ENCODE results near the gene TXNRD1. TPM values are rescaled to one million over a fixed set of nuclear protein-coding genes. Genes with fewer than 3 reads are reported as not detected.
"Not testable (repeated sequence)": the region's sequence is repeated elsewhere in the genome, so short reads cannot be mapped to it uniquely, and the experiment has no call there.

Gene TXNRD1
- total RNA-seq, 1 experiment from 2014 or later, result 552 TPM

- no peak for DNase-seq (ENCODE audit: low read depth, low spot score)
- in situ Hi-C loops (cut with HindIII; ENCODE audit: low pct_unique_long_range_greater_than_20kb, low sequenced_read_pairs), result no loop called here
Measured at GRCh38 chr12:104258476-104259067, 43.0 kb downstream of the TXNRD1 start.

DNA sequence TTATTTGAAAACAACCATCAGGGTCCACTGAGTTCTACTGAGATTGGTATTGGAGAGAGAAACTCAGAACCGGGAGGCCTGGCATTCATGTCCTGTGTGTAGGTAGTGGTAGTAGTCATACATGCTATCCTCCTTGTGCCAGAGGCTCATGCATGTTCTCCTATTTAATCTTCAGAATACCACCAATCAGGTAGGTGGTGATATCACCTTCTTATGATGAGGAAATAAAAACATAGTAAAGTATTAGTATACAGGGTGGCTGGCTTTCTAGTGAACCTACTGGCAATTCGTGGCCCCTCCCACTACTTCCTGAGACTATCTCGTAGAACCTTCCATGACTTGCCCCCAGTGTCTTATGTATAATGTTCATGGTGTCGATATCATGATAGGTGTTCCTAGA, 47.4 kb downstream of the TXNRD1 start:
- no peak for DNase-seq (ENCODE audit: low read depth, low spot score)
- in situ Hi-C loops (cut with HindIII; ENCODE audit: low pct_unique_long_range_greater_than_20kb, low sequenced_read_pairs), result no loop called here

DNA sequence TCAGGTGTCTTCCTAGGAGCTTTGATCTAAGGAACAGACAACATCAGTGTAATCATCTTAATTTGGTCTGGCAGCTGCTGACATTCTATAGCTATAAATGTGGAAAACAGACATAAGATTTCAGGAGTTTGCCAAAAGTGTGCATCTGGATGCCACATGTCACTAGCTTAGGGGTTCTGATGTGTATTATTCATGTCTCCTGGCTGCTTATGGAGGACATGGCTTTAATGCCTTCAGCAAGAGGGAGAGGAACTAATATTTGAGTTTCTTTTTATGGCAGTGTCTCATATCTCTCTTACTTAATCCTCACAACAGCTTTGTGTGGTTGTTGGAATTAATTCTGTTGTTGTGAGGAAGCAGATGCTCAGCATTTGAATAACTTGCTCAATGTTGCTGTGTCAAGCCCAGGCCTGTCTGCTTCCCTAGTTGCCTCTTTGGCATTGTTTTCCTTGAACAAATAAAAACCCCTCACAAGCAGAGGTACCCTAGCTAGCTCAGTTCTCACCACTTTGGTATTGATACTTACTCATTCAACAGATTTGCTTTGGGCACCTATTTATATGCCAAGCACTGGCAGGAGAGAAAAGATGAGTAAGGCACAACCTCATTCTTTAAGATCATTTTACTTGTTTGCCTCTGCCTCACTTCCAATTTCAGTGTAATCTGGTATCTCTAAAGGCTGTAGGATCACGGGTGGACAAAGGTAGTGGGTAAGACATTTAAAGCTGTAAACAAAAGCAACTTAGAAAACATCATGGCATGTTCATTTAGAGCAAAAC, 48.2 kb downstream of the TXNRD1 start:
- DNase-seq (ENCODE audit: low read depth, low spot score), result no peak
- in situ Hi-C loops (cut with HindIII; ENCODE audit: low pct_unique_long_range_greater_than_20kb, low sequenced_read_pairs), result no loop called here

- in situ Hi-C loops (cut with HindIII; ENCODE audit: low pct_unique_long_range_greater_than_20kb, low sequenced_read_pairs); DNase-seq (ENCODE audit: low read depth, low spot score): not testable (repeated sequence)
Measured at GRCh38 chr12:104265436-104265835, 49.9 kb downstream of the TXNRD1 start.

- peak; percentile 59 for DNase-seq (ENCODE audit: low read depth, low spot score)
- in situ Hi-C loops (cut with HindIII; ENCODE audit: low pct_unique_long_range_greater_than_20kb, low sequenced_read_pairs), result no loop called here
Measured at GRCh38 chr12:104272938-104273337, 57.4 kb downstream of the TXNRD1 start.

GRCh38 chr12:104273503-104273902, 57.9 kb downstream of the TXNRD1 start:
- DNase-seq (ENCODE audit: low read depth, low spot score), result no peak
- in situ Hi-C loops (cut with HindIII; ENCODE audit: low pct_unique_long_range_greater_than_20kb, low sequenced_read_pairs), result no loop called here

DNA sequence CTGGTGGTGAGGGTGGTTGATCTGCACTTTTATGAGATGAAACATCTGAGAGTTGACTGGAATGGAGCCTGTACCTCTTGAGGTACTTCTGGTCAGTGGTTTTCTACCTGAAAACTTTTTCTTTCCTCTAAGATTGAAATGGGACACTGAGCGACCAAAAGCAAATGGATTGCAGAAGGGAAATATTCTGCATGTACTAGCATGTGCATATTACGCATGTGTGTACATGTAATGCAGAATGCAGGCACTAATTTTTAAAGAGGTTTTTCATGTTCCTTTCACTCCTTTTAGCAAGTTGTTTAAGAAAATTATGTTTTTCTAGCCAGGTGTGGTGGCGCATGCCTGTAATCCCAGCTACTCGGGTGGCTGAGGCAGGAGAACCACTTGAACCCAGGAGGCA, 59.2 kb downstream of the TXNRD1 start:
- in situ Hi-C loops (cut with HindIII; ENCODE audit: low pct_unique_long_range_greater_than_20kb, low sequenced_read_pairs), result no loop called here
- DNase-seq (ENCODE audit: low read depth, low spot score), result no peak

- in situ Hi-C loops (cut with HindIII; ENCODE audit: low pct_unique_long_range_greater_than_20kb, low sequenced_read_pairs), result no loop called here
Measured at GRCh38 chr12:104275689-104276088, 60.1 kb downstream of the TXNRD1 start.

DNA sequence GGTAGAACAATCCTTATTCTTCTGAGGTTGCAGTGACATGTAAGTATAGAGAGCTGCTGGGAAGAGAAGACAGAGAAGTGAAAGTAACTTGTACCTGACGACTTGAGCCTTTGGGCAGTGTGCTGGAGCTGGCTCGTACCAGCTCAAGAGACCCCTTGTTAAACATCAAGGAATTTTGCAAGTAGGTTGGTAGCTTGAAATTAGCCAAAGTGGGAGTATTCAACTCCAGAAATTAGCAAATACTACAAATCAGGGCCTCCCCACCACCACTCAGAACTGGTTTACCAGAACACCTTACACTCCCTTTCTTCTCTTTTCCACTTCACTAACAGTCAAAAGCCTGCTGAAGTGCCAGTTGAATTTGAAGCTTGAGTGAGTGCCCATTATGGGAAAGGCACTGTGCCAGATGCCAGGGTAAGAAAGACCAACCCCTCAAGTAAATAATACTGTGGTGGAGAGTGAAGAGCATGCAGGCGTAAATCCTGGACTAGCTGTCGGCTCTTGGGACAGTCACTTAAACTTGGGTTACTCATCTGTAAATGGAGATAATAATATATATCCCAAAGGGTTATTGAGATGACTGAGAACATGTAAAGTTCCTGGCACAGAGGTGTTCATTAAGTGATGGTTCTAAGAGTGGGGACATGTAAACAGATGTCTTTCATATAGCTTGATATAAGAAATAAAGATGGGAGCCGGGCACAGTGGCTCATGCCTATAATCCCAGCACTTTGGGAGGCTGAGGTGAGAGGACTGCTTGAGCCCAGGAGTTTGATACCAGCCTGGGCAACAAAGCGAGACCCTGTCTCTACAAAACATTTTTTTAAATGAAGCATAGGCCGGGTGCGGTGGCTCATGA, 60.9 kb downstream of the TXNRD1 start:
- in situ Hi-C loops (cut with HindIII; ENCODE audit: low pct_unique_long_range_greater_than_20kb, low sequenced_read_pairs), result no loop called here
- no peak for DNase-seq (ENCODE audit: low read depth, low spot score)

More at GRCh38 chr12:104275689-104276088, 60.1 kb downstream of the TXNRD1 start:
- no peak for DNase-seq (ENCODE audit: low read depth, low spot score)

DNA sequence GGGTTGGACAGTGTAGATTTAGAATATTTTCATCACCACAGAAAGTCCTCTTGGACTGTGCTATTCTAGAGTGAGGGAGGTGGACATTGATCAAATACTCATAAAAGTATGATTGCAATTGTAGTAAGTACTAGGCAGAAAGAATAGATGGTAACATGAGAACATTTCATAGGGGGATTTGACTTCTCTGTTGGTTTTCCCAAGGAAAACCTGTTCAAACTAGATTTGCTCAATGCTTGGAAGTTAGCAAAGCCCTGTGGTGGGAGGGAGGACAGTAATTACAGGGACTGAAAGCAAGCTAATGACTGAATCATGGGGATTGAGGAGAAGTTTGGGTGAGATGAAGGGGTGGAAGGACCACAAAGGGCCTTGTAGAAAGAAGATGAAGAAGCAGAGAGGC, 63.6 kb downstream of the TXNRD1 start:
- in situ Hi-C loops (cut with HindIII; ENCODE audit: low pct_unique_long_range_greater_than_20kb, low sequenced_read_pairs), result no loop called here
- DNase-seq (ENCODE audit: low read depth, low spot score), result no peak

DNA sequence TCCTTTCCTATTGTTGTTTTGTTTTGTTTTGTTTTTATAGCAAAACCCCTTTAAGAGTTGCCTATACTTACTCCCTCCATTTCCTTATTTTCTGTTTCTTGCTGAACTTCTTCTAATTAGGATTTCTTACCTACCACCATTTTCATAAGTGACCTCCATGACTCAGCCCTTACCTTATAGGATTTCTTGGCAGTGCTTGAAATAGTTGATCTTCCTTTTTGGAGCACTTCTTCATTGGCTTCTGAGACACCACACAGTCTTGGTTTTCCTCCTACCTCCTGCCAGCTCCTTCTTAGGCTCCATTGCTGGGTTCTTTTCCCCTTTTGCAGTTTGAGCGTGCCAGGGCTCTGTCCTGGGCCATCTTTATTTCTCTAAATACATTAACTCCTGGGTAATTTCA, 64.5 kb downstream of the TXNRD1 start:
- in situ Hi-C loops (cut with HindIII; ENCODE audit: low pct_unique_long_range_greater_than_20kb, low sequenced_read_pairs), result no loop called here
- DNase-seq (ENCODE audit: low read depth, low spot score), result no peak

GRCh38 chr12:104280717-104281458, 65.3 kb downstream of the TXNRD1 start:
- in situ Hi-C loops (cut with HindIII; ENCODE audit: low pct_unique_long_range_greater_than_20kb, low sequenced_read_pairs), result no loop called here
- DNase-seq (ENCODE audit: low read depth, low spot score), result no peak

- in situ Hi-C loops (cut with HindIII; ENCODE audit: low pct_unique_long_range_greater_than_20kb, low sequenced_read_pairs), result no loop called here
- no peak for DNase-seq (ENCODE audit: low read depth, low spot score)
Measured at GRCh38 chr12:104281636-104282035, 66.1 kb downstream of the TXNRD1 start.

GRCh38 chr12:104282109-104282508, 66.5 kb downstream of the TXNRD1 start:
- DNase-seq (ENCODE audit: low read depth, low spot score), result no peak
- in situ Hi-C loops (cut with HindIII; ENCODE audit: low pct_unique_long_range_greater_than_20kb, low sequenced_read_pairs), result no loop called here

DNA sequence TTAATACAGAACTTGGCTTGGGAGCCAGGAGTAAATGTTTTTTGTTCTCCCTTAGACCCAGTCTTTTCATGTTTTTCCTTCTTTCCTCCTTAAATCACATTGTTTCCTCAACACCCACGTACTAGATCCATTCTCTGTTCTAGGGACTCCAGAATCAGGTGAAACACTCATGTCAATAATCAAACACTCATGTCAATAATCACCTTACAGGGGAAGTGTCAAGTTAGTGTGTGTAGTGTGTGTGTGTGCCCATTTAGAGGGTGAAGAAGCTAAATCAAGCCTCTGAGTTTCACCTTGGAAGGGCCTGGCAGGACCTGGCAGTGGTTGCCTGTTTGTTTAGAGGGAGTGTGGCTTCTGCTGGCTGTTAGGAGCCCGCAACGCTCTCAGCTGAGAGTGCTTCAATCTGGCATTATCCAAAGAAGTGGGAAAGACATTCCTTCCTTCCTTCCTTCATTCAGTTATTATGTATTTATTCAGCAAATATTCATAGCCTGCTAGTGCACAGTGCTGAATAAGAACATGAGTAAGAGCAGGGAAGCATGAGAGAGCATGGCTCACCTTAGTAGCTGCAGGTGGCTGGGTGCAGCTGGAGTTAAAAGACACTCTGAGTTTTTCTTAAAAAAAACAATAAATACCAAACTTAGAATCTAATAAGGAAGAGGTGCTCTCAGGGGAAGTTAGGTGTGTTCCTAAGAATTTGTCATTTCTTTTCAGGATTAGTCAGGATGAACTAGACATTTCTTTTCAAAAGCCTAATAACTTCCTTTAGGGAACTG, 70.3 kb downstream of the TXNRD1 start:
- in situ Hi-C loops (cut with HindIII; ENCODE audit: low pct_unique_long_range_greater_than_20kb, low sequenced_read_pairs), result no loop called here
- no peak for DNase-seq (ENCODE audit: low read depth, low spot score)

- in situ Hi-C loops (cut with HindIII; ENCODE audit: low pct_unique_long_range_greater_than_20kb, low sequenced_read_pairs), result no loop called here
- DNase-seq (ENCODE audit: low read depth, low spot score), result peak; percentile 98
Measured at GRCh38 chr12:104286516-104287482, 71.2 kb downstream of the TXNRD1 start.

All from SK-MEL-5 (cell line).